Measurements from ENCODE around the gene KRT39. TPM values are rescaled to one million over a fixed set of nuclear protein-coding genes. Genes with fewer than 3 reads are reported as not detected.
"Not testable (repeated sequence)": the region's sequence is repeated elsewhere in the genome, so short reads cannot be mapped to it uniquely, and the experiment has no call there.

The KRT39 gene
- total RNA-seq, 1 donor from 2014 or later = not detected

DNA sequence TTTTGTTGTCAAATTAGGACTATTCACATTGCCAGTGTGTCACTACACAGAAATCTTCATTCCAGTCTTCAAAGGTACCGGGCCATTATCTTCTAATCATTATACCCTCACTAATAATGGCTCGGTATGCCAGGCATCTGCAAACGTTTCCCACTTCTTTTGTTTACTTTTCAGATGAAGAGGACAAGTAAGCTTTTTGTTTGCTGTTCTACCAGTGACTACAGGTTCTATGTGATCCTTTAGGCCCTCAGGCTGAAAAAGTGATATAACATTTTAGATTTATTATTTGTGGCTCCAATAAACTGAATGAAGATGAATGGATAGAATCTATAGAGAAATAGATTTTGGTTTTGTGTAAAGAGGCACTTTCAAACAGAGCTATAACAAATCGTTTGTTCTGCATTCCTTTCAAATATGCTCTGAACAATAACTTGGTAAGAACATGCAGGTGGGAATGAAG is 42.6 kb upstream of the KRT39 start:
- H3K4me3 ChIP-seq (ENCODE audit: low read depth, low read length) = no peak overlapping the region
- TF ChIP-seq, protein P1, sequence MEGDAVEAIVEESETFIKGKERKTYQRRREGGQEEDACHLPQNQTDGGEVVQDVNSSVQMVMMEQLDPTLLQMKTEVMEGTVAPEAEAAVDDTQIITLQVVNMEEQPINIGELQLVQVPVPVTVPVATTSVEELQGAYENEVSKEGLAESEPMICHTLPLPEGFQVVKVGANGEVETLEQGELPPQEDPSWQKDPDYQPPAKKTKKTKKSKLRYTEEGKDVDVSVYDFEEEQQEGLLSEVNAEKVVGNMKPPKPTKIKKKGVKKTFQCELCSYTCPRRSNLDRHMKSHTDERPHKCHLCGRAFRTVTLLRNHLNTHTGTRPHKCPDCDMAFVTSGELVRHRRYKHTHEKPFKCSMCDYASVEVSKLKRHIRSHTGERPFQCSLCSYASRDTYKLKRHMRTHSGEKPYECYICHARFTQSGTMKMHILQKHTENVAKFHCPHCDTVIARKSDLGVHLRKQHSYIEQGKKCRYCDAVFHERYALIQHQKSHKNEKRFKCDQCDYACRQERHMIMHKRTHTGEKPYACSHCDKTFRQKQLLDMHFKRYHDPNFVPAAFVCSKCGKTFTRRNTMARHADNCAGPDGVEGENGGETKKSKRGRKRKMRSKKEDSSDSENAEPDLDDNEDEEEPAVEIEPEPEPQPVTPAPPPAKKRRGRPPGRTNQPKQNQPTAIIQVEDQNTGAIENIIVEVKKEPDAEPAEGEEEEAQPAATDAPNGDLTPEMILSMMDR (conservative IDR thresholded peaks at IDR 0.05; ENCODE audit: low read depth, low read length) = no peak
- no peak for DNase-seq (ENCODE audit: low read depth)

DNA sequence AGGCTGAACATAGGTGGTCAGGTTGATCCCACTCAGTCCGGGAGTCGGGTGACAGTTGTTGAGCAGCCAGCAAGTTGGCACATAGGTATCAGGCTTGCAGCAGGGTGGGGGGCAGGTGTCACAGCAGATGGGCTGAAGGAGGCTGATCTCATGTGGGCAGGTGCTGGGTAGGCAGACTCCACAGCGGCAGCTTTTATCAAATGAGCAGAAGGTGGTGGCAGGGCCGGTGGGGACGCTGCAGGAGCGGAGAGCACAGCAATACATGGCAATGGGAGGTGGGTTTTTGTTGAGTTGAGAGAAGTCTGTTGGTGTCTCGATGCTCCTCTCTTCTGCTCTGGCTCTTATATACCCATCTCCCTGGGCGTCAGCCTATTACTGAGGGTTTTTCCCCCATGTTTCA is 42.1 kb upstream of the KRT39 start, which contains the start of gene KRTAP3-1:
KRTAP3-1 (minus strand) TSS at position 318 of the 400 bp plus-strand sequence; CDS start at position 264, 54 bp downstream.
- DNase-seq (ENCODE audit: low read depth) = no peak
- H3K4me3 ChIP-seq (ENCODE audit: low read depth, low read length) = no peak within 1 kb of the TSS
- TF ChIP-seq, protein P1 (conservative IDR thresholded peaks at IDR 0.05; ENCODE audit: low read depth, low read length) = no peak

DNA sequence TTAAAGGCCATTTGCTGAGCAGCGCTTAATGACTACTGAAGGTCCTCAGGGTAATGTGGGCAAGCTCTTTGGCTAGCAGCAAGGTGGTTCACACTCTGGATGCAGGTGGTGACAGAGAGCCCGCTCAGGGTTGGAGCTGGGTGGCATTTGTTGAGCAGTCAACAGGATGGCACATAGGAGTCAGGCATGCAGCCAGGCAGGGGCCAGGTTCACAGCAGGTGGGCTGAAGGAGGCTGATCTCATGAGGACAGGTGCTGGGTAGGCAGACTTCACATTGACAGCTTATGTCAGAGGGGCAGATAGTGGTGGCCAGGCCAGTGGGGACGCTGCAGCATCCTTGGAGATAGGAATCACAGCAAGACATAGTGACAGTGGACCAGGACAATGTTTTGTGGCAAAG is 37.6 kb upstream of the KRT39 start:
- DNase-seq (ENCODE audit: low read depth) = no peak
- no peak overlapping the region for H3K4me3 ChIP-seq (ENCODE audit: low read depth, low read length)
- TF ChIP-seq, protein P1 (conservative IDR thresholded peaks at IDR 0.05; ENCODE audit: low read depth, low read length) = no peak

DNA sequence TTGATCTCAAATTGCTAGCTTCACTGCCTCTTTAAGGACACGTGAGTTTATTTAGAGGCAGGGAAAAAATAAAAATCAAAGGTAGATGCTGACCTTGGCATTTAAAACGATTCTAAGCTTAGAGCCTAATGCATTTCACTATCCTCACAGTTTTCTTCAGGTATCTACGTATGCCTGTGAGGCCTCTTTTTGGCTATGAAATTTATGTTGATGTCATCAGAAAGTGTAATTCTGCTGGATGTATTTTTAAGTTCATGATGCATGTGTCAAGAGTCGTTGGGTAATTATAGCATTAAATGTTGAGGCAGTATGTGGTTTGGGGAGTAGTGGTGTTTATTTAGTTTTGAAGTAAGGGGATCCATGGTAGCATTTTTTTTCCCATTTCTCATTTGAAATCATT is 37.2 kb upstream of the KRT39 start:
- DNase-seq (ENCODE audit: low read depth) = no peak
- no peak overlapping the region for H3K4me3 ChIP-seq (ENCODE audit: low read depth, low read length)
- TF ChIP-seq, protein P1 (conservative IDR thresholded peaks at IDR 0.05; ENCODE audit: low read depth, low read length) = no peak

DNA sequence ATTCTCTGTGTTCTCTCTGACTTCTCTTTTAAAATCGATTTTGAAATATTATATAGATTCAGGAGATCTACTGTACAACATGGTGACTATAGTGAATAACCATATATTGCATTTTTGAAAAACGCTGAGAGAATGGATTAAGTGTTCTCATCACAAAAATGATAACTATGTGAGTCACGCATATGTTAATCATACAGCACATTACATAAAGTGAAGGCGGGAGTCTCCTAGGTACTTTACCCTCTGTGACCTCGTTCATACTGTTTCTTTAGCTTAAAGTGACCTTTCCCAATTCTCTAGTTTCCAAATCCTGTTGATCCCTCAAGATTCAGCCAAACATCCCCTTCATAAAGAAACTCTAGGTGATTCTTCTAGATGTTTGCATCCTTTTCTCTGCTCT is 36.1 kb upstream of the KRT39 start:
- TF ChIP-seq, protein P1 (conservative IDR thresholded peaks at IDR 0.05; ENCODE audit: low read depth, low read length) = no peak
- DNase-seq (ENCODE audit: low read depth) = no peak
- no peak overlapping the region for H3K4me3 ChIP-seq (ENCODE audit: low read depth, low read length)

DNA sequence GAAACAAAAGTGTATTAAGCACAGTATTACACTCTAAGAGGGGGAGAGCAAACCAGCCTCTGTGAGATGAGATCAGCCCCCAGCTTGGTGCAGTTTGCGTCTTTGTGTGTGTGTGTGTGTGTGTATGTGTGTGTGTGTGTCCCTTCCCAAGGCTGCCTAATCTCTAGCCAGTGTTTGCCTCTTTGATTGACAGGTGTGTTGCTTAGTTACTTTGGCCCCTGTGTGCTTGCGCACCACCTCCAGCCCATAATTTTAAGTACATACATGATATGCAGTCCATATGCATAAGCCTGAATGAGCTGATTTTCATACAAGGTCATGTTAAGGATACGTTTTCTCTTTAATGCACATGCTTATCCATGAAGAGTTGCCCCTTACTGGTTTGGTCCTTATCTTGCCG is 35.0 kb upstream of the KRT39 start:
- TF ChIP-seq, protein P1 (conservative IDR thresholded peaks at IDR 0.05; ENCODE audit: low read depth, low read length) = no peak
- DNase-seq (ENCODE audit: low read depth) = no peak
- no peak overlapping the region for H3K4me3 ChIP-seq (ENCODE audit: low read depth, low read length)

DNA sequence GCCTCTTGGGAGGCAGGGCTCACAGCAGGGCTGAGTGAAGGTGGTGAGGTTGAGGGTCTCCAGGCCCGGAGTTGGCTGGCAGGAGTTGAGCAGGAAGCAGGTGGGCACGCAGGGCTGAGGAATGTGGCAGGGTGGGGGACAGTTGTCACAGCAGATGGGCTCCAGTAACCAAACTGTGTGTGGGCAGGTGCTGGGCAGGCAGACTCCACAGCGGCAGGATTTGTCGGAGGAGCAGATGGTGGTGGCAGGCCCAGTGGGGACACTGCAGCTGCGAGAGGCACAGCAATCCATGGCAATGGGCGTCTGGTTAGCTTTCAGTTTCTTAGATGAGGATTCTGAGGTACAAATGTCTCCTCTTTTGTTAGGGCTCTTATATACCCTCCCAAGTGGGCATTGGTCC is 32.8 kb upstream of the KRT39 start, which contains the start of gene KRTAP3-2:
KRTAP3-2 (minus strand) TSS at position 344 of the 400 bp plus-strand sequence; CDS start at position 291, 53 bp downstream.
- H3K4me3 ChIP-seq (ENCODE audit: low read depth, low read length); DNase-seq (ENCODE audit: low read depth): not testable (repeated sequence)

Measured in epithelial cell of proximal tubule (primary cell).